ENCODE data around the gene CCDC80. TPM values are rescaled to one million over a fixed set of nuclear protein-coding genes. Genes with fewer than 3 reads are reported as not detected.

The CCDC80 gene
- total RNA-seq, 1 experiment from 2014 or later = 26.2 TPM

GRCh38 chr3:112611752-112612515, 29.0 kb downstream of the CCDC80 start:
- intact Hi-C loops (cut with micrococcal nuclease; ENCODE audit: unreplicated experiment) = no loop called here
- BruUV-seq (replicated peaks) = no TSS peak
- H3K4me1 Mint-ChIP-seq (ENCODE audit: low read depth, unreplicated experiment) = no peaks in the 10 kb centered on the region
- ChIA-PET POLR2A (no interaction called here), CTCF (no interaction called here)
- H3K36me3 Mint-ChIP-seq (ENCODE audit: insufficient read depth, unreplicated experiment) = no peaks in the 10 kb centered on the region
- H3K4me1 ChIP-seq = no peaks in the 10 kb centered on the region
- TF ChIP-seq CTCF (IDR thresholded peaks at IDR 0.05; ENCODE audit: insufficient read depth in 1 of 2, low read depth in 1 of 2, low read length in 1 of 2, severe bottlenecking in 1 of 2, unreplicated experiment in 1 of 2) = no peak
- no peaks in the 10 kb centered on the region for H3K36me3 ChIP-seq (ENCODE audit: control insufficient read depth, insufficient read depth, low read length)
- no peaks in the 10 kb centered on the region for H3K9me3 ChIP-seq
- no peaks in the 10 kb centered on the region for H3K9me3 Mint-ChIP-seq (ENCODE audit: unreplicated experiment)
- H3K27me3 ChIP-seq (replicated peaks; ENCODE audit: control insufficient read depth, insufficient read depth, low read length) = no peaks in the 10 kb centered on the region
- no peak overlapping the region for H3K4me3 ChIP-seq (ENCODE audit: low read depth, low read length)
- no peak for DNase-seq
- H3K27me3 Mint-ChIP-seq (ENCODE audit: insufficient read depth, unreplicated experiment) = no peaks in the 10 kb centered on the region
- no peak overlapping the region for H3K27ac Mint-ChIP-seq (ENCODE audit: unreplicated experiment)
- no peak overlapping the region for H3K4me3 Mint-ChIP-seq (ENCODE audit: unreplicated experiment)

GRCh38 chr3:112610121-112610520, 30.8 kb downstream of the CCDC80 start:
- Histone ChIP-seq H3K4me3 (ENCODE audit: low read depth, low read length) (no peak overlapping the region), H3K36me3 (ENCODE audit: control insufficient read depth, insufficient read depth, low read length) (no peaks in the 10 kb centered on the region), H3K27me3 (replicated peaks; ENCODE audit: control insufficient read depth, insufficient read depth, low read length) (no peaks in the 10 kb centered on the region), H3K4me1 (no peaks in the 10 kb centered on the region), H3K9me3 (no peaks in the 10 kb centered on the region)
- intact Hi-C loops (cut with micrococcal nuclease; ENCODE audit: unreplicated experiment) = no loop called here
- Mint-ChIP-seq H3K9me3 (ENCODE audit: unreplicated experiment) (no peaks in the 10 kb centered on the region), H3K27me3 (ENCODE audit: insufficient read depth, unreplicated experiment) (no peaks in the 10 kb centered on the region), H3K36me3 (ENCODE audit: insufficient read depth, unreplicated experiment) (no peaks in the 10 kb centered on the region), H3K4me3 (ENCODE audit: unreplicated experiment) (no peak overlapping the region), H3K27ac (ENCODE audit: unreplicated experiment) (no peak overlapping the region), H3K4me1 (ENCODE audit: low read depth, unreplicated experiment) (no peaks in the 10 kb centered on the region)
- CTCF ChIA-PET = no interaction called here
- TF ChIP-seq CTCF (IDR thresholded peaks at IDR 0.05; ENCODE audit: insufficient read depth in 1 of 2, low read depth in 1 of 2, low read length in 1 of 2, severe bottlenecking in 1 of 2, unreplicated experiment in 1 of 2) = no peak
- POLR2A ChIA-PET = no interaction called here
- BruUV-seq (replicated peaks) = no TSS peak
- no peak for DNase-seq

GRCh38 chr3:112607863-112608262, 33.1 kb downstream of the CCDC80 start:
- Histone ChIP-seq H3K4me1 (no peaks in the 10 kb centered on the region), H3K36me3 (ENCODE audit: control insufficient read depth, insufficient read depth, low read length) (no peaks in the 10 kb centered on the region), H3K9me3 (no peaks in the 10 kb centered on the region), H3K27me3 (replicated peaks; ENCODE audit: control insufficient read depth, insufficient read depth, low read length) (no peaks in the 10 kb centered on the region), H3K4me3 (ENCODE audit: low read depth, low read length) (no peak overlapping the region)
- intact Hi-C loops (cut with micrococcal nuclease; ENCODE audit: unreplicated experiment) = no loop called here
- no peak overlapping the region for H3K4me3 Mint-ChIP-seq (ENCODE audit: unreplicated experiment)
- no peaks in the 10 kb centered on the region for H3K27me3 Mint-ChIP-seq (ENCODE audit: insufficient read depth, unreplicated experiment)
- H3K36me3 Mint-ChIP-seq (ENCODE audit: insufficient read depth, unreplicated experiment) = no peaks in the 10 kb centered on the region
- TF ChIP-seq CTCF (IDR thresholded peaks at IDR 0.05; ENCODE audit: insufficient read depth in 1 of 2, low read depth in 1 of 2, low read length in 1 of 2, severe bottlenecking in 1 of 2, unreplicated experiment in 1 of 2) = no peak
- ChIA-PET POLR2A (no interaction called here), CTCF (no interaction called here)
- DNase-seq = no peak
- no peak overlapping the region for H3K27ac Mint-ChIP-seq (ENCODE audit: unreplicated experiment)
- no peaks in the 10 kb centered on the region for H3K4me1 Mint-ChIP-seq (ENCODE audit: low read depth, unreplicated experiment)
- BruUV-seq (replicated peaks) = no TSS peak
- H3K9me3 Mint-ChIP-seq (ENCODE audit: unreplicated experiment) = no peaks in the 10 kb centered on the region
